ENCODE data around the gene CDH22.

GRCh38 chr20:46167080-46167479, 141.2 kb downstream of the CDH22 start:
- no peak for TF ChIP-seq POLR2A (IDR thresholded peaks at IDR 0.05)
- no peak for TF ChIP-seq CTCF (IDR thresholded peaks at IDR 0.05)
